ENCODE results near the gene MYPOP.

MYPOP gene

DNA sequence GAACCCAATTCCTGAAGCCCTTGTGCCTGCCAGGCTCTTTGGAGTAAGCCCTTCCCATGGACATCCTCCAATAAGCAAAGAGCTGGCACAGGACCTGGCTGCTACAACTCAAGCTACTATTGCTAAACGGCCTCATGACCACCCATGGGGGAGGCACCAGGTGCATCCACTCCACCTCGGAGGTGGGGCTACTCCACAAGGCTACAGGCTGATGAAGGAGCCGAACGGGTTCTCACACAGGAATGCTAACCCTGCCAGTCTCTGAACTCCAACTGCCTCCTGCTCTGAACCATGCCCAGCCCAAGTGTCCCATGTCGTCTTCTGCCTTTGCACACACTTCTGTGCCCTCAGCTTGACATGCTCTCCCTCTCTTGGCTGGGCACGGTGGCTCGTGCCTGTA lies 49.4 kb downstream of the MYPOP start:
- TF ChIP-seq, protein P1, sequence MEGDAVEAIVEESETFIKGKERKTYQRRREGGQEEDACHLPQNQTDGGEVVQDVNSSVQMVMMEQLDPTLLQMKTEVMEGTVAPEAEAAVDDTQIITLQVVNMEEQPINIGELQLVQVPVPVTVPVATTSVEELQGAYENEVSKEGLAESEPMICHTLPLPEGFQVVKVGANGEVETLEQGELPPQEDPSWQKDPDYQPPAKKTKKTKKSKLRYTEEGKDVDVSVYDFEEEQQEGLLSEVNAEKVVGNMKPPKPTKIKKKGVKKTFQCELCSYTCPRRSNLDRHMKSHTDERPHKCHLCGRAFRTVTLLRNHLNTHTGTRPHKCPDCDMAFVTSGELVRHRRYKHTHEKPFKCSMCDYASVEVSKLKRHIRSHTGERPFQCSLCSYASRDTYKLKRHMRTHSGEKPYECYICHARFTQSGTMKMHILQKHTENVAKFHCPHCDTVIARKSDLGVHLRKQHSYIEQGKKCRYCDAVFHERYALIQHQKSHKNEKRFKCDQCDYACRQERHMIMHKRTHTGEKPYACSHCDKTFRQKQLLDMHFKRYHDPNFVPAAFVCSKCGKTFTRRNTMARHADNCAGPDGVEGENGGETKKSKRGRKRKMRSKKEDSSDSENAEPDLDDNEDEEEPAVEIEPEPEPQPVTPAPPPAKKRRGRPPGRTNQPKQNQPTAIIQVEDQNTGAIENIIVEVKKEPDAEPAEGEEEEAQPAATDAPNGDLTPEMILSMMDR (IDR thresholded peaks at IDR 0.05; ENCODE audit: insufficient read depth, low read depth, low read length, missing control alignments), result no peak
- DNase-seq (ENCODE audit: low read depth), result no peak
- H3K4me3 ChIP-seq (ENCODE audit: low read length), result no peak overlapping the region

DNA sequence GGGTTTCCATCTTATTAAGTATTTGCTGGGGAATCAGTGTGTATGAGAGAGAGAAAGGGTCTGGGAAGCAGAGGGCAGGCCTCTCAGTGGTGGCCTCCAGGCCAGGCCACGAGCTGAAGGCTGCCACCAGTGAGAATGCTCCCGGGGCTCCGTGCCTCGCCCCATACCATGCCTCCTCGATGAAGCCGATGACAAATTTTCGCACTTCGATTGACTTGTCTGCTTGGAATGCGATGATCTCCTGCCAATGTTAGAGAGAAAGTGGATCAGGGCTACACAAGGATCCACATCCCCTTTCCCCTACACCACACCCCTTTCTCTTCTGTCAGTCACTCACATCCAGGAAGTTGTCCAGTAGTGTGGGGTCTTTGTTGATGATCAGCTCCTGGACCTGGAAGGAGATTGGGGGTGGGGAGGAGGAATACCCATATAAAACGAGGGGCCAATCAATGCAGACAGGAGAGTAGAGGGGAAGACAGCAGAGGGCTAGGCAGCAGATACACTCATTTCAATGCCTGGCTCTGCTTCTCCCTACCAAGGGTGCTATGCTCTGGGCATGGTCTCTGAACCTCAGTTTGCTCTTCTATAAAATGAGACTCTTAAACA lies 50.2 kb downstream of the MYPOP start:
- H3K4me3 ChIP-seq (ENCODE audit: low read length), result no peak overlapping the region
- DNase-seq (ENCODE audit: low read depth), result no peak
- TF ChIP-seq, protein P1 (IDR thresholded peaks at IDR 0.05; ENCODE audit: insufficient read depth, low read depth, low read length, missing control alignments), result no peak

DNA sequence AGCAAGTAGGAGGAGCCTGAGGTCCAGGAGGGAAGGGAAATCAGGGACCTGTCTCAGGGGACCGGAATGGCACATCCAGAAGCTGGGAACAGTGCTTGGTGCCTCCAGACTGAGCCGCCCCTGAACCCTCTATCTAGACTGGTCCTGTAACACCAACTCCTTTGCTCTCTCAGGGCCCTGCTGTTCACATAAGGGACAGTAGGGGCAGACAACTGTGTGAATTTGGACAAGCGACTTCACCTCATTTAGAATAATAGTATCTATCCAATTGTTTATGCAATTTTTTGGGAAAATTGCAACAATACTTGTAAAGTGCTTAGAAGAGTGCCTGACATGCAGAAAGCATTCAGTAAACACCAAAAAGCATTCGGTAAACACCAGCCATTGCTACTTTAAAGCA lies 53.5 kb downstream of the MYPOP start:
- TF ChIP-seq, protein P1 (IDR thresholded peaks at IDR 0.05; ENCODE audit: insufficient read depth, low read depth, low read length, missing control alignments), result peak; percentile 46
- no peak for DNase-seq (ENCODE audit: low read depth)
- H3K4me3 ChIP-seq (ENCODE audit: low read length), result no peak overlapping the region

DNA sequence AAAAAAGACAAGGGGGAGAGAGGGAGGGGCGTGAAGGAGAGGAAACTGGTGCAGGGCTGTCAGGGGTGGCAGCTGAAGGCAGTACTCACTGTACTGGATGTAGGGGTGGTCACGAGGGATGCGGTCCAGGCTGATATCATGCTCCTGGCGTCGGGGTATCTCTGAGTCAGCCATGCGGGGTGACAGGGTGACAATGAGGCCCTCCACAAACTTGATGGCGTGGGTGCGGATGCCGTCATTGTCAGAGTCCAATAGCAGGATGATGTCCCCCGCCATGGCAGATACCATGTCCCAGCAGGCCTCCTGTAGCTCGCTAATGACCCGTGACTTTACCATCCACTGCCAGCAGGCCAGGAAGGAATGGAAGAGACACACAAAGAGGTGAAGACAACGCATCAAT lies 54.8 kb downstream of the MYPOP start:
- no peak overlapping the region for H3K4me3 ChIP-seq (ENCODE audit: low read length)
- TF ChIP-seq, protein P1 (IDR thresholded peaks at IDR 0.05; ENCODE audit: insufficient read depth, low read depth, low read length, missing control alignments), result no peak
- no peak for DNase-seq (ENCODE audit: low read depth)

DNA sequence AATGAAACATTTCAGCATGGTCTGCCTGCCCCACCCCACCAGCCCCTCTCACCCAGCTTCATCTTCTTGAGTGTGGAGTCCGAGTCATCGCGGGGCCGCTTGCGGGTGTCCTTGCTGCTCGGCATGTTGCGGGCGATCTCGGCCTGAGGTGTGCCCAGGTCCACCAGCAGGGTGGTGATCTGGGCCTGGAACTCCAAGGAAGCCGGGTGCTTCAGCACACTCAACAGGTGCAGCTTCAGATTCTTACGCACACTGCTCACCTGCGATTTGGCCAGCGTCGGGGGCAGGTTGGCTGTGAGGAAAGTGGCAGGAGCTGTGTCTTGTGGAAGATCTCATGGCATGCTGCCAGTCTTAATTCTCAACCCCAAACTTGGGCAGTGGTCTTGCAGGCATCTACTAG lies 60.2 kb downstream of the MYPOP start:
- TF ChIP-seq, protein P1 (IDR thresholded peaks at IDR 0.05; ENCODE audit: insufficient read depth, low read depth, low read length, missing control alignments), result no peak
- DNase-seq (ENCODE audit: low read depth), result no peak
- no peak overlapping the region for H3K4me3 ChIP-seq (ENCODE audit: low read length)
